Nephron progenitor cell (in vitro differentiated cells): ENCODE results near the gene PAIP2B.

Experiments used
- DNase-seq: peaks from one replicate; pipeline ENCODE4 v3.0.0; 2021
- H3K27ac Mint-ChIP-seq: 2 replicates; pipeline ENCODE4 v1.8.0; 2021; ENCODE audit warnings: mild to moderate bottlenecking, moderate library complexity, mixed read lengths
- H3K27me3 Mint-ChIP-seq: 2 replicates; pipeline ENCODE4 v1.8.0; 2021; ENCODE audit warnings: mild to moderate bottlenecking, low read depth, mixed read lengths; ENCODE audit not compliant: poor library complexity
- H3K36me3 Mint-ChIP-seq: 2 replicates; pipeline ENCODE4 v1.8.0; 2021; ENCODE audit warnings: low read depth, mixed read lengths
- H3K4me1 Mint-ChIP-seq: 2 replicates; pipeline ENCODE4 v1.8.0; 2021; ENCODE audit warnings: mixed read lengths
- H3K4me3 Mint-ChIP-seq: 2 replicates; pipeline ENCODE4 v1.8.0; 2021; ENCODE audit warnings: mild to moderate bottlenecking, moderate library complexity, mixed read lengths
- H3K9me3 Mint-ChIP-seq: 2 replicates; pipeline ENCODE4 v1.8.0; 2021; ENCODE audit warnings: mild to moderate bottlenecking, moderate library complexity, mixed read lengths
- CTCF ChIP-seq: fragments of 200-600 bp; sonication (generic); IDR thresholded peaks from 2 replicates; pipeline ENCODE4 v1.5.0; 2021; ENCODE audit warnings: antibody characterized with exemption

The PAIP2B gene

GRCh38 chr2:71254776-71255175, 27.9 kb upstream of the PAIP2B start:
- no peak overlapping the region for H3K27ac Mint-ChIP-seq
- no peak for TF ChIP-seq CTCF
- peaks cover 16% of the 10 kb centered on the region for H3K27me3 Mint-ChIP-seq
- H3K4me1 Mint-ChIP-seq, result no peaks in the 10 kb centered on the region
- H3K4me3 Mint-ChIP-seq, result no peak overlapping the region
- H3K9me3 Mint-ChIP-seq, result peaks cover 17% of the 10 kb centered on the region
- DNase-seq, result no peak
- H3K36me3 Mint-ChIP-seq, result no peaks in the 10 kb centered on the region

GRCh38 chr2:71254078-71254477, 27.2 kb upstream of the PAIP2B start:
- DNase-seq, result no peak
- no peak overlapping the region for H3K4me3 Mint-ChIP-seq
- peaks cover 20% of the 10 kb centered on the region for H3K9me3 Mint-ChIP-seq
- no peaks in the 10 kb centered on the region for H3K36me3 Mint-ChIP-seq
- H3K27ac Mint-ChIP-seq, result no peak overlapping the region
- peaks cover 15% of the 10 kb centered on the region for H3K27me3 Mint-ChIP-seq
- H3K4me1 Mint-ChIP-seq, result no peaks in the 10 kb centered on the region
- no peak for TF ChIP-seq CTCF

- no peaks in the 10 kb centered on the region for H3K4me1 Mint-ChIP-seq
- no peak for DNase-seq
- H3K27ac Mint-ChIP-seq, result no peak overlapping the region
- TF ChIP-seq CTCF, result no peak
- peaks cover 9% of the 10 kb centered on the region for H3K27me3 Mint-ChIP-seq
- H3K36me3 Mint-ChIP-seq, result no peaks in the 10 kb centered on the region
- peaks cover 26% of the 10 kb centered on the region for H3K9me3 Mint-ChIP-seq
- H3K4me3 Mint-ChIP-seq, result no peak overlapping the region
These were observed 26.6 kb upstream of the PAIP2B start for GRCh38 chr2:71253476-71253875.

GRCh38 chr2:71252862-71253261, 26.0 kb upstream of the PAIP2B start:
- H3K4me1 Mint-ChIP-seq, result no peaks in the 10 kb centered on the region
- peaks cover 28% of the 10 kb centered on the region for H3K9me3 Mint-ChIP-seq
- H3K27ac Mint-ChIP-seq, result no peak overlapping the region
- DNase-seq, result no peak
- H3K27me3 Mint-ChIP-seq, result peaks cover 8% of the 10 kb centered on the region
- no peaks in the 10 kb centered on the region for H3K36me3 Mint-ChIP-seq
- no peak overlapping the region for H3K4me3 Mint-ChIP-seq
- no peak for TF ChIP-seq CTCF

- peaks cover 42% of the 10 kb centered on the region for H3K9me3 Mint-ChIP-seq
- no peak overlapping the region for H3K4me3 Mint-ChIP-seq
- TF ChIP-seq CTCF, result no peak
- DNase-seq, result no peak
- H3K4me1 Mint-ChIP-seq, result no peaks in the 10 kb centered on the region
- no peaks in the 10 kb centered on the region for H3K36me3 Mint-ChIP-seq
- H3K27ac Mint-ChIP-seq, result no peak overlapping the region
- H3K27me3 Mint-ChIP-seq, result peaks cover 13% of the 10 kb centered on the region
These were observed 24.0 kb upstream of the PAIP2B start for GRCh38 chr2:71250935-71251334.

GRCh38 chr2:71244302-71244660, 17.4 kb upstream of the PAIP2B start:
- no peak for TF ChIP-seq CTCF
- Mint-ChIP-seq H3K4me3 (no peak overlapping the region), H3K9me3 (peaks cover 27% of the 10 kb centered on the region), H3K27me3 (peaks cover 36% of the 10 kb centered on the region), H3K27ac (no peak overlapping the region), H3K4me1 (no peaks in the 10 kb centered on the region), H3K36me3 (no peaks in the 10 kb centered on the region)
- DNase-seq, result no peak
